GM12874 (cell line): ENCODE data around the gene WDHD1.

Experiments
- CTCF ChIP-seq: IDR thresholded peaks from 2 replicates; pipeline ENCODE4 v1.5.1; 2011; ENCODE audit warnings: low read depth, mild to moderate bottlenecking, control low read depth, low read length, moderate library complexity; ENCODE audit not compliant: insufficient read depth

The WDHD1 gene

GRCh38 chr14:55052269-55052930 is 25.5 kb upstream of the WDHD1 start:
- TF ChIP-seq CTCF, result no peak

DNA sequence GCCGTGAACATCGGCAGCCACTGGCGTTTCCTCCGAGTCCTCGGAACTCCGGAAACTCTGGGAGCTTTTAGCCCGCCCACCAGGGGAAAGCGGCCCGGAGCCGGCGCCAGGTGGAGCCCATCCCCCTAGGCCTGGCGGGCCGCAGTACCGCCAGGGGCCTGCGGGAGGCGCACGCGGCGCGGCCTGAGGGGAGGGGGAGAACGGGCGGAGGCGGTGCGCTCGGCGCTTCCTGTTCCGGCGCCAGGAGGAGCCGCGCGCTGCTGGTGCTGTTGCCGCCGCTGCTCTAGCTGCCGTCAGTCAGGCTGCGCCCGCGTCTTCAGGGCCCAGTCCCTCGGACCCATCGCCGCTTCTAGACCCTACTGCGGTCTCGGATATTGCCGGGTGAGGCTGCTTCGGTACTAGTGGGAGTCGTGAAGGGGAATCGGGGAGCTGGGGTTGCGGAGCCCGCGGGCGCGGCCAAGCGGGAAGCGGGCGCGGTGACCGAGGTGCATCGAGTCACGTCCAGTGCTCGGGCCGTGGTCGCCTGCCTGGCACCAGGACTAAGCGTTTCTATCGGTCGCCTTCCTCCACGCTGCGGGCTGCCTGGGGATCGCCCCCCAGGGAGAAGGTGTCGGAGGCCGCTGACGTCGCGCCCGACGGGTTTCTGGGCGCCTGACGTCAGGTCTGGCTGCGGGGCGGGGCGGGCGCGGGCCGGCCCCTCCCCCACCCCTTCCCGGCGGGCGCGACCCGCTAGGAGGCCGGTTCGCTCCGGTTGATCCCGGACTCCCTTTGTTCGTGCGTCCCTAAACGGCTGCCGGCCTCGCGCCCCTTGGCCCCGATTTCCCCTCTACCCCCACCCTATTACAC is 24.7 kb upstream of the WDHD1 start, which contains the start of gene MAPK1IP1L:
Gene MAPK1IP1L, plus strand, starts transcription at position 225 of the 846 bp plus-strand sequence. CDS start 10,037 bp downstream, outside the sequence.
- peak; percentile 100 for TF ChIP-seq CTCF

DNA sequence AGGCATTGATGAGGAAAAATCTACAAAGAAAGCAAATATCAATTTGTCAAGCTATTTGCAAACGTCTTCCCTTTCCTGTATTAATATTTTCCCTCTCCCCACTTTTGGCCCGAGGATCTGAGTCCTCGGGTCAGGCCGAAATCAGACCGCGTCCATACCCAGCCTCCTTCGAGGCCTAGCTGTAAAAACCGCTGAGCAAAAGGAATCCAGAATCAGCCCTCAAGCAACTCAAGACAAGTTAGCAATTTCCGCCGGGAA is 24.2 kb upstream of the WDHD1 start:
- no peak for TF ChIP-seq CTCF

GRCh38 chr14:55048900-55049436 is 22.1 kb upstream of the WDHD1 start:
- TF ChIP-seq CTCF, result no peak

- no peak for TF ChIP-seq CTCF
Measured at GRCh38 chr14:55047301-55048053, 20.6 kb upstream of the WDHD1 start.

DNA sequence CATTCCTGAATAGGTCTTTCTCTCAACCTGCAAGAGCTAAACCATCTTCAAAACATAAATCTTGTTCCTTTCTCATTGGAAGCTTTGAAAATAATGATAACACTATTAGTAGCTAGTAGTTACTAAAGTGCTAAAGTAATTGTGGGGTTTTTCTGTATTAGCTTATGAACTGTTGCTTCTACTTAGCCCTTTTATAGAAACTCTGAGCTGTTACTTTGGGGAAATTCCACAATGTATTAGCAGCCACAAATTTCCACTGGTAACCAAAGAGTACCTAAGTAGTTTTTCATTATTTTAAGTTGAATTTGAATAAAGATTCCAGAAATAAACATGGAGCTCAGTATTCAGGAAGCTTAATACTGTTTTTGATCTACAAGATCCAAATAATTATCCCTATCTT is 18.2 kb upstream of the WDHD1 start:
- TF ChIP-seq CTCF, result no peak

DNA sequence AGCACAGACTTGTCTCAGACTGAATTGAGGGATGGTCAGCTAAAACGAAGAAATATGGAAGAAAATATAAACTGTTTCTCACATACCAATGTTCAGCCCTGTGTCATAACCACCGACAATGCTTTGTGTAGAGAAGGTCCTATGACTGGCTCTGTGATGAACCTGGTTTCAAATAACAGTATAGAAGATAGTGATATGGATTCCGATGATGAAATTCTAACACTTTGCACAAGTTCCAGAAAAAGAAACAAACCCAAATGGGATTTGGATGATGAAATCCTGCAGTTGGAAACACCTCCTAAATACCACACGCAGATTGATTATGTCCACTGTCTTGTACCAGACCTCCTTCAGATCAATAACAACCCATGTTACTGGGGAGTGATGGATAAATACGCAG is 16.6 kb upstream of the WDHD1 start:
- TF ChIP-seq CTCF, result no peak
